Smooth muscle cell (in vitro differentiated cells): Measurements from ENCODE around the gene FSHR. TPM values are rescaled to one million over a fixed set of nuclear protein-coding genes. Genes with fewer than 3 reads are reported as not detected.

ENCODE experiments used
- DNase-seq: peaks from one replicate; lab custom pipeline; 2025; ENCODE audit not compliant: unreplicated experiment; lab: John Stamatoyannopoulos, UW
- H2AFZ ChIP-seq: fragments of 200-600 bp; sonication (generic); 2 replicates; pipeline ENCODE4 v1.6.0; 2016; ENCODE audit warnings: antibody characterized with exemption, low read depth, mild to moderate bottlenecking
- H3F3A ChIP-seq: fragments of 200-600 bp; sonication (generic); 2 replicates; pipeline ENCODE4 v1.6.0; 2017; ENCODE audit warnings: antibody characterized with exemption, low read depth
- H3K27ac ChIP-seq: fragments of 200-600 bp; sonication (generic); 2 replicates; pipeline ENCODE4 v1.5.1; 2016; ENCODE audit warnings: low read depth, mild to moderate bottlenecking
- H3K27me3 ChIP-seq: fragments of 200-600 bp; sonication (generic); 2 replicates; pipeline ENCODE4 v1.6.1; 2016; ENCODE audit warnings: low read depth, mild to moderate bottlenecking
- H3K36me3 ChIP-seq: fragments of 200-600 bp; sonication (generic); 2 replicates; pipeline ENCODE4 v1.5.1; 2016; ENCODE audit warnings: low read depth
- H3K4me1 ChIP-seq: fragments of 200-600 bp; sonication (generic); 2 replicates; pipeline ENCODE4 v1.5.1; 2016; ENCODE audit warnings: low read depth
- H3K4me2 ChIP-seq: fragments of 200-600 bp; sonication (generic); 2 replicates; pipeline ENCODE4 v1.6.0; 2016; ENCODE audit warnings: mild to moderate bottlenecking
- H3K4me3 ChIP-seq: fragments of 200-600 bp; sonication (generic); 2 replicates; pipeline ENCODE4 v1.5.1; 2016; ENCODE audit warnings: mild to moderate bottlenecking
- H3K79me2 ChIP-seq: fragments of 200-600 bp; sonication (generic); 2 replicates; pipeline ENCODE4 v1.6.0; 2016; ENCODE audit warnings: low read depth, mild to moderate bottlenecking
- H3K9ac ChIP-seq: fragments of 200-600 bp; sonication (generic); 2 replicates; pipeline ENCODE4 v1.6.0; 2016; ENCODE audit warnings: low read depth
- H3K9me3 ChIP-seq: fragments of 200-600 bp; sonication (generic); replicated peaks from 2 replicates; pipeline ENCODE4 v1.5.1; 2016; ENCODE audit warnings: low read depth
- H4K20me1 ChIP-seq: fragments of 200-600 bp; sonication (generic); 2 replicates; pipeline ENCODE4 v1.6.0; 2016; ENCODE audit warnings: low read depth
- CTCF ChIP-seq: fragments of 200-600 bp; sonication (generic); IDR thresholded peaks from 2 replicates; pipeline ENCODE4 v1.5.1; 2017; ENCODE audit warnings: borderline replicate concordance, mild to moderate bottlenecking, antibody characterized with exemption; ENCODE audit not compliant: insufficient read depth, poor library complexity, severe bottlenecking
- WGBS: methylation state at CpG from one replicate; pipeline ENCODE4 v1.1.7; 2016; ENCODE audit warnings: low lambda C conversion rate; 5-methylcytosine and 5-hydroxymethylcytosine counted together
- polyA plus RNA-seq: library from polyadenylated mRNA; unstranded; fragments of >200 nt; fragmentation: Nextera tagmentation; extraction: Ambion mirVana; gene quantifications from 2 replicates; pipeline ENCODE4 v1.2.1, GENCODE V29; 2016
- total RNA-seq: library from RNA; depleted of rRNA; stranded (reverse); fragments of >200 nt; gene quantifications from 2 replicates; pipeline ENCODE4 v1.2.3, GENCODE V29; 2014

FSHR gene
- total and polyA plus RNA-seq, 2 experiments from 2014 or later = not detected

GRCh38 chr2:48929571-48930301 lies 224.6 kb downstream of the FSHR start:
- Histone ChIP-seq H3K36me3 (no peaks in the 10 kb centered on the region), H3K4me1 (no peaks in the 10 kb centered on the region), H3K9ac (no peak overlapping the region), H2AFZ (no peak overlapping the region), H3K27ac (no peak overlapping the region), H3K4me2 (no peak overlapping the region), H3K9me3 (no peaks in the 10 kb centered on the region), H3K4me3 (no peak overlapping the region), H3K27me3 (no peaks in the 10 kb centered on the region), H3F3A (no peaks in the 10 kb centered on the region), H4K20me1 (no peaks in the 10 kb centered on the region), H3K79me2 (no peaks in the 10 kb centered on the region)
- no peak for DNase-seq
- 82% methylated on average over 6 of the region's 6 CpGs for WGBS
- no peak for TF ChIP-seq CTCF

GRCh38 chr2:48927355-48927754 lies 227.0 kb downstream of the FSHR start:
- Histone ChIP-seq H3F3A (no peaks in the 10 kb centered on the region), H4K20me1 (no peaks in the 10 kb centered on the region), H3K27me3 (no peaks in the 10 kb centered on the region), H3K79me2 (no peaks in the 10 kb centered on the region), H3K9me3 (no peaks in the 10 kb centered on the region), H3K4me3 (no peak overlapping the region), H3K4me1 (no peaks in the 10 kb centered on the region), H3K4me2 (no peak overlapping the region), H3K36me3 (no peaks in the 10 kb centered on the region), H3K27ac (no peak overlapping the region), H3K9ac (no peak overlapping the region), H2AFZ (no peak overlapping the region)
- TF ChIP-seq CTCF = no peak
- DNase-seq = no peak
- WGBS = 100% methylated on average over 2 of the region's 2 CpGs

- no peak for TF ChIP-seq CTCF
- no peak overlapping the region for H3K27ac ChIP-seq
- H2AFZ ChIP-seq = no peak overlapping the region
- no peaks in the 10 kb centered on the region for H3F3A ChIP-seq
- no peak overlapping the region for H3K4me2 ChIP-seq
- WGBS = 93% methylated on average over 19 of the region's 19 CpGs
- H3K4me1 ChIP-seq = no peaks in the 10 kb centered on the region
- H3K9ac ChIP-seq = no peak overlapping the region
- no peaks in the 10 kb centered on the region for H4K20me1 ChIP-seq
- no peak overlapping the region for H3K4me3 ChIP-seq
- no peaks in the 10 kb centered on the region for H3K79me2 ChIP-seq
- DNase-seq = no peak
- H3K36me3 ChIP-seq = no peaks in the 10 kb centered on the region
- no peaks in the 10 kb centered on the region for H3K9me3 ChIP-seq
- no peaks in the 10 kb centered on the region for H3K27me3 ChIP-seq
Observed at GRCh38 chr2:48915884-48916283, 238.4 kb downstream of the FSHR start.

- no peak overlapping the region for H3K4me3 ChIP-seq
- no peaks in the 10 kb centered on the region for H3F3A ChIP-seq
- no peaks in the 10 kb centered on the region for H3K27me3 ChIP-seq
- H3K79me2 ChIP-seq = no peaks in the 10 kb centered on the region
- TF ChIP-seq CTCF = no peak
- WGBS = 77% methylated on average over 10 of the region's 10 CpGs
- H3K9ac ChIP-seq = no peak overlapping the region
- no peak overlapping the region for H3K4me2 ChIP-seq
- no peak overlapping the region for H3K27ac ChIP-seq
- no peaks in the 10 kb centered on the region for H4K20me1 ChIP-seq
- no peaks in the 10 kb centered on the region for H3K36me3 ChIP-seq
- H3K9me3 ChIP-seq = no peaks in the 10 kb centered on the region
- DNase-seq = no peak
- no peaks in the 10 kb centered on the region for H3K4me1 ChIP-seq
- no peak overlapping the region for H2AFZ ChIP-seq
Observed at GRCh38 chr2:48915227-48915626, 239.1 kb downstream of the FSHR start.
